ENCODE measurements around the gene IFNGR2.
"Not testable (repeated sequence)": the region's sequence is repeated elsewhere in the genome, so short reads cannot be mapped to it uniquely, and the experiment has no call there.

Gene IFNGR2

GRCh38 chr21:33403786-33404585, 773 bp downstream of the IFNGR2 start:
- peak in 1 of 2 experiments; percentile 18 for DNase-seq

DNA sequence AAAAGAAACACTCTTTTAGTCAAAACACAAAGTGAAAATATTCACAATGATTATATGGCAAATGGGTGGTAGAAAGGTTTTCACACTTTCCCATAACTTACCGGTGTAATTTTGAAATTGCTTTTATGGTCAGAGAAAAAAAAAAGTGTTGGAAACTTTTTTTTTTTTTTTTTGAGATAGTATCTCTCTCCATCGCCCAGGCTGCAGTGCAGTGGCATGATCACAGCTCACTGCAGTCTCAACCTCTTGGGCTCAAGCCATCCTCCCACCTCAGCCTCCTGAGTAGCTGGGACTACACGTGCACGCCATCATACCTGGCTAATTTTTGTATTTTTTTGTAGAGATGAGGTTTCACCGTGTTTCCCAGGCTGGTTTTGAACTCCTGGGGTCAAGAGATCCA, 3.3 kb downstream of the IFNGR2 start:
- no peak for DNase-seq

DNA sequence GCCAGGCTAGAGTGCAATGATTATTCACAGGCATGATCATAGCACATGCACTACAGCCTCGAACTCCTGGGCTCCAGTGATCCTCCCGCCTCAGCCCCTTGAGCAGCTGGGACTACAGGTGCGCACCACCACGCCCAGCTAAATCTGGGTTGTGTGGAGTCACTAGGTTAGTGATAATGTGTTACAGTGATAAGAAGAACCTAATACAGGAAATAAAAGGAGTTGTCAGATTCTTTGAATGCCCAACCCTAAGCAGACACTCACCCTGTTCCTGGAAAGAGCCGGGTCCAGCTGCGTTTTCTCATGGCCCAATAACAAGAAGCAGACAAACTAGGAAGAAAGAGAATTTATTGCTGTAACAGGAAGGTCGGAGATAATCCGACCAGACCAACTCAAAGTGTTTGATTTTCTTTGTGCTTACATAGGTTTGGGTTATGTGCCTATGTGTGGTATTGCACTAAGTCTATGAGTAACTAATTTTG, 8.8 kb downstream of the IFNGR2 start:
- no peak for DNase-seq

DNA sequence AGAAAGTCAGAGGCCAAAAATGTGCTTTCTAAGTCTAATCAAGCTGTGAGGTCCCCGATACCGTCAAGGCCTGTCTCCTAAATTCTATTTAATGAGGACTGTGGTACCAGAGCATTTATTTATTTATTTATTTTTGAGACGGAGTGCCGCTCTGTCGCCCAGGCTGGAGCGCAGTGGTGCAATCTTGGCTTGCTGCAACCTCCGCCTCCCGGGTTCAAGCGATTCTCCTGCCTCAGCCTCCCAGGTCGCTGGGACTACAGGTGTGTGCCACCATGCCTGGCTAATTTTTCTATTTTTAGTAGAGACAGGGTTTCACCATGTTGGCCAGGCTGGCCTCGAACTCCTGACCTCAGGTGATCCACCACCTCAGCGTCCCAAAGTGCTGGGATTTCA, 9.2 kb downstream of the IFNGR2 start:
- not testable (repeated sequence) for DNase-seq

DNA sequence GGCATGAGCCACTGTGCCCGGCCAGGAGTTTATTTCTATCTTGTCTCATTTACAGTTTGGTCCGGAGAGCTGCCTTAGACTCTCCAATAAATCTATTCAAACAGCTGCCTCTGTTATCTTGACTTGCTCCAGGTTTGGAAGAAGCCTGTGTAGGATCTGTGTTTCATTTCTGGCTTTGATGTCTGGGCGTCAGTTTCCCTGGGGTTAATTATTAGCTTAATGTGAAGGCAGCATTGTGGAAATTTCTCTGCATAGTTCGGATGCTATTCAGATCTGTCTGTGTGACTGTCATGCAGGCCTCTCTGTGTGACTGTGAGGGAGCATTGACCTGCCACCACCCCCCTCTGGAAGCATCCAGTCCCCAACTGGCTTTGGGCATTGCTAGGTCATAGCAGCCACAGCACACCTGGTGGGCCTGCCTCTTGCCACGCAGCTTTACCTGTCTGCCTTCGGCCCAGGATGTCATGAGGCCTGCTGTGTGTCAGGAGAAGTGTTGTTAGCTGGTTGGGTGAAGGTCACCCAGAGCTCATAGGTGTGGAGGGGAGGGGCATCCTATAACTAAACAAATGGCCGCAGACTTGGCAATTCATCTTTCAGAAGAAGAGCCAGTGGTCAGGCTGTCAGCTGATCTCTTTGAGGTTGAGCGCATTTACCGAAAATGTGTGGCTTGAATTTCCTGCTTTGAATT, 9.8 kb downstream of the IFNGR2 start:
- no peak for DNase-seq

DNA sequence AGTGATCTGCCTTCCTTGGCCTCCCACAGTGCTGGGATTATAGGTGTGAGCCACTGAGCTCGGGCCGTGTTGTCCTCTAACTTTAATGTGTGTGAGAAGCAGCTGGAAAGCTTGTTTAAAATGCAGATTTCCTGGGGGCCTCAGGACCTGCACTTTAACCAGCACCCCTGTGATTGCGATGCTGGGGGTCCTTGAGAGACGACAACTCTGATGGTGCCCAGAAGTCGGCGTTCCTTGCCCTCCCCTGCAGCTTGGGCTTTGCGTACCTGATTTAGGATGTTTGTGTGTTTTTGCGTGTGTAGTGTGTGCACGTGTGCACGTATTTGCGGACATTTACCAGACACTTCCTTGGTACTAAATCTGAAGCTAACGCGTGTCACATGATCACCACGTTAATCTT, 10.9 kb downstream of the IFNGR2 start:
- DNase-seq: no peak

- DNase-seq: no peak
Observed at GRCh38 chr21:33414926-33415325, 11.7 kb downstream of the IFNGR2 start.

DNA sequence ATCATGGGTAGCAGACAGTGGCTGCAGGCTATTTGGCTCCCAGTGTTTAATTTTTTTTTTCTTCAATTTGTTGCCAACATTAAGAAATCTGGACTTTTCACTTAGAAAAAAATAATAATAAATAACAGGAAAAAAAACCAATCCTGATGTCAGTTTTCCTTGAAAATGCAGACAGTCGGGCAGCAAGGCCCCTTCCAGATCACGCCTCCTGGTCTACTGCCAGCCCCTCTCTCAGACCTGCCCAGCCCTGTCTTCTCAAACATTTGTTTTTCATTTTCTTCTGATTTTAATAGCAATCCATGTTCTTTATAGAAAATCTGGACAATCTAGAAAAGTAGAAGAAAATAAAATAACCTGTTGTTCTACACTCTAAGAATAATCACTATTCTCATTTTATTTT, 15.5 kb downstream of the IFNGR2 start:
- no peak for DNase-seq

- DNase-seq: no peak
Observed at GRCh38 chr21:33419538-33420123, 16.4 kb downstream of the IFNGR2 start.

DNA sequence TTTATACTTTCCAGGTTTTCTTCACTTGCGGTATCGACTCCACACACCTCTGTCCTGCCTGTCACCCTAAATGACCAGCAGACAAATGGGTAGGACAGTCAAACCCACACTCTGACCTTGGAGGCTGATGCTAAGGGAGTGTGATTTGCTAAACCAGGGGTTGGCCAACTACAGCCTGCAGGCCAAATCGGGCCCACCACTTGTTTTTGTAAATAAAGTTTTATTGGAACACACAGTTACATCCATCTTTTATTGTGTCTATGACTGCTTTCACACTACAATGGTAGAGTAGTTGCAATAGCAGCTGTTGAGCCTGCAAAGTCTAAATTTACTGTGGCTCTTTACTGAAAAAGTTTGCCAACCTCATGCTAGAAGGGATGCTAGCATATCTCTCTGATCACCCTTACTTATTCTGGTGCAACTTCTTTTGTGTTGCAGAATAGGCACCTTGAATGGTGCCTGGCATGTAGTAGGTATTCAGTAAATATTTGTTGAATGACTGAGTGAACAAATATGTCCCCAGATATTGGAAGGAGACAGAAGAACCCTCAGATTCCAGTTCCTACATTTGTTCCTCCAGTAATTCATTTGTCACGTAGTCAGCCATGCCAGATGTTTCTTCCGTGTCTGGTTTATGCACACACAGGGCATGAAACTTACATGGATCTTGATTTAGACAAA, 18.6 kb downstream of the IFNGR2 start:
- DNase-seq: no peak

- DNase-seq: no peak
Observed at GRCh38 chr21:33424214-33424613, 21.0 kb downstream of the IFNGR2 start.

- DNase-seq: no peak
Observed at GRCh38 chr21:33425825-33426224, 22.6 kb downstream of the IFNGR2 start.

- DNase-seq: no peak
Observed at GRCh38 chr21:33427051-33427450, 23.8 kb downstream of the IFNGR2 start.

DNA sequence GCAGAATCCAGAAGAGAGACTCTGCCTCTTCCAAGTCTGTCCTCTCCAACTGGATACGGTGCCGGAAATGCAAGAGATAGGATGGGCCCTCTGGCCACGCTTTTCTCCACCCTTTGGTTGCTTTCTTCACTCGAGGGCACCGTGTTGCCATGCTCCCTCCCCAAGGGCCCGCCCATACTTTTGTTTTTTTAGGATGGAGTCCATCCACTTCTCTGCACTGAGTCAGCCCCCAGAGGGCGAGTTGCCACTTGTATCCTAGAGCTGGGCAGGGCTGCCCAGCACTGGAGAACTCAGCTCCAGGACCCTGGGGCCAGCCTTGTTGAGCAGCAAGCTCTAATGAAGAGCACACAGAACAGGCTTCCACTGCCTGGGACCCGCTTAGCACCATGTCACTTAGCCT, 25.5 kb downstream of the IFNGR2 start:
- DNase-seq: no peak

DNA sequence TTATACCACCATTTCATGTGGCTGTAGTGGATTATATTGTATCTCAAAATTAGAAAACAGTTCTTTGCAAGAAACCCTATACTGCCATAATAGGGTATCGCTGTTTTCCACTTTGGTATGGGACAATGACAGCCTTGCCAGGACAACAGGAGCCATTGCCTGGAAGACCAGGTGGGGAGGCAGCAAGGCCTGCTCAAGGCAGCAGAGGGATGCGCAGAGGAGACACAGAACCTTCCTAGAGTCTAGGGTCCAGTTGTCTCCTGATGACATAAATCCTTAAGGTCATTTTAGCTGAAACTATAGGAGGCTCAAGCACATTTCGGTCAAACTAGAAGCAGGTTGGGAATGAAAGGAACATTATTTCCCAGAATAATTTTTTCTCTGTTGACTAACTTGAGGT, 27.6 kb downstream of the IFNGR2 start:
- no peak for DNase-seq

DNA sequence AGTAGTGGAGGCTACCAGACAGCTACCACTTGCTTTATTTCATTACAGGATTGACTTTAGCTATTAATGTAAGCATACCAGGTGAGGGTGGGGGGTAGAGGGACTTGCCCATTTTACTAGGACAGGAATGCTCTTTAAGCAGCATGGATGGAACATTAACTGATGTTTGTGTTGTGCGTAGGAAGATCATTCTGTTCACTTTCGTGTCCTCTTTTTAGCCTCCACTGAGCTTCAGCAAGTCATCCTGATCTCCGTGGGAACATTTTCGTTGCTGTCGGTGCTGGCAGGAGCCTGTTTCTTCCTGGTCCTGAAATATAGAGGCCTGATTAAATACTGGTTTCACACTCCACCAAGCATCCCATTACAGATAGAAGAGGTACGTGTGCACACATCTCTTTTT, 29.3 kb downstream of the IFNGR2 start:
- DNase-seq: no peak

- no peak for DNase-seq
Observed at GRCh38 chr21:33433001-33433400, 29.8 kb downstream of the IFNGR2 start.

DNA sequence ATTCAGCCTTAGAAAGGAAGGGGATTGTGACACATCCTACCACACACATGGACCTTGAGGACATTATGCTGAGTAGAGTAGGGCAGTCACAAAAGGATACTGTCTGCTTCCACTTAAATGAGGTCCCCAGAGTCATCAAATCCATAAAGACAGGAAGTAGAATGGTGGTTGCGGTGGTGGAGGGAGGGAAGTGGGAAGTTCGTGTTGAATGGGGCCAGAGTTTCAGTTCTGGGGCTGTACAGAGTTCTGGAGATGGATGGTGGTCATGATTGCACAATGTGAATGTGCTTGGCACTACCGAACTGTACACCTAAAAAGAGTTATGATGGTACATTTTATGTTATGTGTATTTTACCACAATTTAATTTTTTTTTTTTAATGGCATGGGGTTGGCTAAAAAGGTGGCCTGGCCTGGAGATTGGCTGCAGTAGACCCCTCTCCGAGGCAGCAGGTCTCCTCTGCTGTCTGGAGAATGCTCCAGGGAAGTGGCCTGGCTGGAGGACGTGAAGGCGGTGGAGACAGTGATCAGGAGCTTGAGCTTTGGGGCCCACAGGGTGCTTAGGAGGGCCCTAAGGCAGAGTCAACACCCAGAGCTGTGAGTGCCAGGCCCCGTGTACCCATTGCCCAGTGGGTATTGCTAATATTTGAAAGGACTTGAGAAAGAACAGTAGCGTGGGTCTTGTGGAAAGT, 30.4 kb downstream of the IFNGR2 start:
- no peak for DNase-seq

- peak; percentile 20 to 46 for DNase-seq
Observed at GRCh38 chr21:33434770-33435360, 31.7 kb downstream of the IFNGR2 start.

GRCh38 chr21:33437140-33437539, 33.9 kb downstream of the IFNGR2 start:
- DNase-seq: no peak

- DNase-seq: no peak
Observed at GRCh38 chr21:33441489-33442477, 38.6 kb downstream of the IFNGR2 start.

Measured in AML-193 (cell line).